GM21381 (cell line): ENCODE results near the gene CHIT1.

Experiments
- ATAC-seq: cut with Tn5 transposase; IDR thresholded peaks from one replicate; pipeline ENCODE4 v1.9.1; 2021; ENCODE audit warnings: mild to moderate bottlenecking, moderate library complexity; ENCODE audit not compliant: unreplicated experiment

The CHIT1 gene

DNA sequence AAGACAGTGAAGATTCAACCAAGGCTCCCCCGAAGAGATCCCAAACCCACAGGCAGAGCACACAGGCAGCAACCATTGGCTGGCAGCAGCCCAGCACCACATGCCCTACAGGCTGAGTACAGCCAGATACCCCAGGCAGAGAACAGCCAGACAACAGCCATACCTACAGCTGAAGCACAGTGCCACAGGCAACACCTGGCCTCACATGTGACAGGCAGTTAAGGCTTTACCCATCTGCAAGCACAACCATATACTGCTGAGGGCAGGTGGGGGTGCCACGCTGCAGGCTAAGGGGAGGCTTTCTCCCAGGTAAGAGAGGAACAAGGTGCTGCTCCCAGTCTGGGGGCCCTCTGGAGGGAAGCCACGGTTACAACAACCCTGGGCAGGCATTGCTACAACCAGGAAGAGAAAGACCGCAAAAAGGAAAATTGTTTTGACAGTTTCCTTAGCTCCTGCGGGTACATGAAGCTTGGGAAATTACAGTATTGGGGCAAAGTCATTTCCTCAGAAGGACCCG lies 12.3 kb downstream of the CHIT1 start:
- ATAC-seq, result no peak

DNA sequence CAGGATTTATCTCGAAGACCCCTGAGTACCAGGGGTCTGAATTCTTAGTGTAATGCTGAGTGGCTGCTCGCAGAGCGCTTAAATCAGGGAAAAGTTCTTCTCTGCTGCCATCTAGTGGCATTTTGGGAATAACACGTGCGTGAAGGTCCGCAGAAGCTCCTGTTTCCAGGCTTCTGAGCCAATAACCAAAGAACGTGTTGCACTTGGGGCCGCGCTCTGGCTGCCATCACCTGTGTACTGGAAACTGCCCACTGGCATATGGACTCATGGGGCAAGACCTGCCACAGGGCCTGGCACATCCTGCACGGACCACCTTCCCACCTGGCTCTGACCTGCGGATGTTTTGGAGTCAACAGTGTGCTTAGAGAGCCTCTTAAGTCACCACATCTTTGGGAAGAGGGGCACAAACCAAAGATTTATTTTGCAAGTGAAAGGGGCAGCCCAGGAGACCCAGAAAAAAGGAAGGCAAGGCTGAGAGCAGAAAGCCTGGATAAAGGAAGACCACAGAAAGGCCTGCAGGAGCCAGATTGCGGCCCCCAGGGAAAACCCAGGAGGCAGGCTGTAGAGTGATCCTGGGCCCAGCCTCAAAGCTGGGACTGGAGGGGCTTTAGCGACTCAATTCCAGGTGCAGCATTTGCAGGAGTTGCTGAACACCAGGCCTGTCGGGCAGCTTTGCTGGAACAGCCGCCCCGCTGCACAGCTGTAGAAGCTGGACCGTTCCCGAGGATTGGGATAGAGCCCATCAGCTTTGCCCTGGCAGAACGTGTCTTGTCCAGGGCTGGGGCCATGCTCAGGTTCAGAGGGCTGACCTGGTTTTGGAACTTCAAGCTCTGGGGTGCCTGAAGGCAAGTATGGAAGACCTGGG lies 13.0 kb downstream of the CHIT1 start:
- ATAC-seq, result no peak

DNA sequence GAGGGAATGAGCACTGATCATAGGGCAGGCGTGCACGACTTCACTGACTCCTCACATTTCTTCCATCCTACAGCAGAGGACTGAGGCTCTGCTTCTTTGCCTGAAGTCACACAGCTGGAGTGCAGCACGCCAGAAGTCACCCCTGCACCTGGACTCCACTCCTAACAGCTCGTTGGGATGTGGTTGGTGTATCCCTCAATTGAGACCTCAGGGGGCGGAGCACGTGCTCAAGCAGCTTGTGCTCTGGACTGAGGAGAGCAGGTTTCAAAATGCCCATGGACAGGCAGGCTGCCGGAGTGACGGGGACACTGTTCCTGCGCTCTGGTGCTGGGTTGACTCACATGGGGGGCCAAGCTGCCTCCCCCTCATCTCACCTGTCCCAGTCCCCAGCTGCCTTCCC lies 13.9 kb downstream of the CHIT1 start:
- no peak for ATAC-seq

DNA sequence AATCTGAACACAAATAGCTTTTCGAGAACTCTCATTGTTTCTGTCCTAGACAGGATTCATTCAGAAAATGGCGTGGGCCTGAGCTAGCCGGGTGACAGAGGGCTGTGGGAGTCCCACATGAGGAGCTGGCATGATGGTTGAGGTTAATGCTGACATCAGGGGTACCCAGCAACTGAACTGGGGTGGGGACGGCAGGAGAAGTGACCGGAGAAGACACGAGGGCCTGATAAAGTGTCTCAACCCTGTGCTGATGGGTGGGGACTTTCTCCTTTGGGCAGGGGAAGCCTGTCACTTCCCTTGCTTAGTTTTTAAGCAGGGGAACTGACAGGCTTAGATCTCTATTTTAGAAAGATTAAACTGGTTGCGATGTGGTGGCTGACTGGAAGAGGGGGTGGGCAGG lies 14.6 kb downstream of the CHIT1 start:
- no peak for ATAC-seq

DNA sequence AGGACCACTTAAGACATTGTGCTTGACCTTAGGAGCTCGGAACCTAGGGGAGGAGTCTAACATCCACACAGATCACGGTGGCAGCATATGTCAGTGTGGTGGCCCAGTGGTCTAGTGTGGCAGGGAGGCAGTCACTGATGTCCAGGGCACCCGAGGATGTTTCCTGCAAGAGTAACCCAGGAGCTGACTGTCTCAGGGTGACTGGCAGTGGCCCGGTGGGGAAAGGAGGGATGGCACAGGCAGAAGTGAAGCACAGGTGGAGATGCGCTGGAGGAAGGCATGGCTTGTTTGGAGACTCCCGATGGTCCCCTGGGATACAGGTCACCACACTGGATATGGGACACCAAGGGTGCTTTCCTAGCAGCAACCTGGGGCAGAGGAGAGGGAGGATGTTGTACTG lies 16.3 kb downstream of the CHIT1 start:
- no peak for ATAC-seq

DNA sequence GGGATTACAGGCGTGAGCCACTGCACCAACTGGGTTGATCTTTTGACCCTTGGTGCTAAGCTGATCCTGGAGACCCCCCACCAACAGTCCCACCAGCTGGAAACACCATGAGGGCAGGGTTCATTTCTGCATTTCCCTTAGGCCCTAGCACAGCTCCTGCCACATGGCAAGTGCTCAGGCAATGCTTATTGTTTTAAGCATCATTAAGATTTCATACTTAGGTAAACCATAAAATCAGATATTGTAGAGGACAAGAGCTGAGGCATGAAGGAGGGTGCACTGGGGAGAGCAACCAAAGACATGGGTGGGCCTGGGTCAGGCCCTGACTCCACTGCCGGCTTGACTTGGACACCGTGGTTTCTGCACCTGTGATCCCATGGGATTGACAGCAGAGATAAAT lies 17.7 kb downstream of the CHIT1 start:
- no peak for ATAC-seq

DNA sequence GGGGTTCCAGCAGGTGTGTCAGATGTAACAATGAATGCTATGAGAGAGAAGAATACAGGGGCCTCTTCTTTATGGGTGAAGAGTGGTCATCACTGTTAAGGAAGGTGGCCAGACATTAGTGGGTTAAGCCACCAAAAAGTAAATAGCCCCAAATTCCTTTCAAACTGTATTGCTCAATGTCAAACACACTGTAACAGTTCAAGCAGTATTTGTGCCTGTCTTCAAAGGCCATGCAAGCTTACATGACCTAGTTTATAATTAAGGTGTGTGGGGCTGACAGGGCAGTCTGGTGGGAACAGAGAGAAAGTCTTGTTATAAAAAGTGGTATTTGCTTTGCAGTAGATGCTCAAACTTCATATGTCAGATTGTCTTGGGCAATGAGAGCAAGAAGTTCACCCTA lies 18.5 kb downstream of the CHIT1 start:
- ATAC-seq, result no peak

DNA sequence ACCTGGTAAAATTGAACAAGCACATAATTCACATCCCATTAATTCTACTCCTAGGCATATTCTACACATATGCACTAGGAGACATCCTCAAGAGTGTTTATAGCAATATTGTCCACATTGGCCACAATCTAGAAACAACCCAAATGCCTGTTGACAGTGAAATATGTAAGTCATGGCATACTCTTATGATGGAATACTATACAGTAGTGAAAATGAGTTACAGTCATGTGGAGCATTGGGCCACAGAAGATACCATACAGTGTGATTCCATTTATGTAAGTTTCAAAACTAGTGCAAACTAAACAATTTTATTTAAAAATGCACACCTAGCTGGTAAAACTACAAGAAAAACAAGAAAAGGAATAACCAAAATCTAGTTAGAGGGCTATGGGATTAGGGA lies 19.1 kb downstream of the CHIT1 start:
- ATAC-seq, result no peak

DNA sequence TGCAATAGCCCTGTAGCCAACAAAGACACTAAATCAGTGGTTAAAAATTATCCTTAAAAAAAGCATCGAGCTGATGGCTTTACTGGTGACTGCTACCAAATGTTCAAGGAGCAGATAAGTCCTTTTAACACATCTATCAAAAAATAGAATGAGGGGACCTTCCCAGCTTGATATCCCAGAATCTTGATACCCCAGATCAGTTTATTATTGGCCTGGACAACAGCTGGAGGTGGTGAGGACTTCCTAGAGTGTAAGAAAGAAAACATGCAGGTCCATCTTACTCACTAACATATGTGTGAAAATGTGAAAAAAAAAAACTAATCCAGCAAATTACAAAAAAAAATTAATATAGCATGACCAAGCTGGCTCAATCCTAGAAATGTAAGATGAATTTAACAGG lies 21.3 kb downstream of the CHIT1 start:
- no peak for ATAC-seq

DNA sequence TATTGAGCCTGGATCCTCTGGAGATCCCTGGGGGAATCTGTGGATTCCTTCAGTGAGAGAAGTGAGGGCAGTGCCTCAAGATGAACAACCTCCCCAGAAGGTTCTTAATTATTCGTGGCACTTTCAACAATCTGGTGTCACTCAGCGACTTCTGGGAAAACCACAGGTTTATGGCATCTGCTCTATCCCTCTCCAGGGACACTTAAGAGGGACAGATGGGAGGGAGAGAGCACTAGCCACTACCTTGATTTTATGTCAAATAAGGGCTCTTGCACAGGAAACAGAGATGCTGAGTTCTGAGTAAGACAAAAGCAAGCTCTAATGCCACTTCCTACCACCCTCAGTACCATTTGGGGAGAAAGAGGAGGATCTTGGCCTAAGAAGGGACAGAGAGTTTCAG lies 21.7 kb downstream of the CHIT1 start:
- no peak for ATAC-seq

DNA sequence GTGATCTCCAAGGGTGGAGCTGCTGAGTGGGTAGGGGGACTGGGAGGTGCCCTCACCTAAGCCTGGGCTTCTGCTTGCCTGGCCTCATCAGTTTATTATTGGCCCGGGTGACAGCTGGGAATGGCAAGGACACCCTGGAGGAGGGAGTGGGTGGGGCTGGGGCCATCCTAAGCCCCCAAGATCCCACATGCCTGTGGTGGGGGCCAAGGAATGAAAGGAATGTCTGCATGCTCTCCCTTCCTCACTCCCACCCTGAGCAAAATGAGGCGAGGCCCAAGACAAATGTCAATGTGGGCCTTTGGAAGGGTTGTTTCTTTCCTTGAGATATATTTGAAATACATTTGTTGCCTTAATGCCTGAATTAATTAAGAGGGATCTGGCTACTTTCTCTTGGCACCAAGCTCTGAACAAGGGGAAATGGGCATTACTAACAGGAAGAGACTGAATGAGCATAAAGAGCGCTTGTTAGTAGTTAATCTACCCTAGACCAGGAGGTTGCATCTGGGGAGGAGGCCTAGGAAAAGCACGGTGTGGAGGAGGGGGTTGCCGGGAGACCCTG lies 23.3 kb downstream of the CHIT1 start:
- ATAC-seq, result no peak

DNA sequence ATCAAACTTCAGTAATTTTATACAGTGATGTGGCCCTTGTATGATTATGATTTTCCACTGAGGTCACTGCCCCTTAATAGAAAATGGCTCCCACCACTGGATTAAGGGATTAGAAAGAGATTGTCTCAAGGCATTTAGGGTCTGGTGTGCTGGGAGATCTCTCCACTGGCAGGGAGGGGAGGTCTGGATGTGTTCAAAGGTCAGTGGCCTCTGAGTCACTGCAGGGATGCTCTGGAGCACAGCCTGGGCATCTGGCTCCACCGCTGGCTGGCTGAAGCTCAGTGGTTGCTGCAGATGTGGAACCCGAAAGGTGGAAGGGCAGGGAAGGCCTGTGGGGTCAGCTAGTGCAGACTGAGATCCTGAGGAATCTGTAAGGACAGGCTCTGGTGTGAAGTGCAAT lies 24.7 kb downstream of the CHIT1 start:
- no peak for ATAC-seq

DNA sequence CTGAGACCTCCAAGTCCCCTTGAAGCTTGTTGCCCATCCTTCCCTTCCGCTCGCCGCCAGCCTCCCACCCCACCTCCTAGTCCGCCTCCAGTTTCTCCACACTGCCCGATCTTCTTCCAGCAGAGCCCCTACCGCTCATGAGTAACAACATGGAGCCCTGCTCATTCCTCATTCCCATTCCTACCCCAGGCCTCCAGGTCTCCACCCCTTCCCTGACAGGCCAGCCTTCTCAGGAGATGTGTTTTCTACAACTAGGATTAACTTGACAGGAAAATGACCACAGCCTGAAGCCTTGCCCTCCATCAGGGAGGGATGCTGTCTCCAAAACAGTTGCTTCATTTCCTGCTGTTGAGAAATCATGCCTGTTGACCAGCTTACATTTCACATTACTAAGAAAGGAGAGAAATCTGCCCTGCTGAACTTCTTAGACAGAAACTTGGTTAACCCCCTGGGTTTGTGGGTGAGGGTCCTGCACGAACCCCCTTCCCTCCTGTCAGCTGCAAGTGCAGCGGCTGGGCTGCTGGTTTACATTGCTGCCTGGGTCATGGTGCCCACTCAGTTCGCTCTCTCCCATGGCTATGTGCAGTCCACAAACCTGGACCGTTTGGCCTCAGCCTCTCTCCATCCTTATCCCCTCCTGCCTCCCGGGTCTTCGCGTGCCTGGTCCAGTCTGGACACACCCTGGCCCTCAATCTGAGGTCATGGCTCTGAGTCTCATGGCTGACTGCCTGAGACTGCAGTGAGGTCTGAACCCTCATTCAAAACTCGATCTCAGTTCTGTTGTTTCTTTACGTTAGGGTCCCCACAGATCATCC lies 26.8 kb downstream of the CHIT1 start:
- ATAC-seq, result no peak

DNA sequence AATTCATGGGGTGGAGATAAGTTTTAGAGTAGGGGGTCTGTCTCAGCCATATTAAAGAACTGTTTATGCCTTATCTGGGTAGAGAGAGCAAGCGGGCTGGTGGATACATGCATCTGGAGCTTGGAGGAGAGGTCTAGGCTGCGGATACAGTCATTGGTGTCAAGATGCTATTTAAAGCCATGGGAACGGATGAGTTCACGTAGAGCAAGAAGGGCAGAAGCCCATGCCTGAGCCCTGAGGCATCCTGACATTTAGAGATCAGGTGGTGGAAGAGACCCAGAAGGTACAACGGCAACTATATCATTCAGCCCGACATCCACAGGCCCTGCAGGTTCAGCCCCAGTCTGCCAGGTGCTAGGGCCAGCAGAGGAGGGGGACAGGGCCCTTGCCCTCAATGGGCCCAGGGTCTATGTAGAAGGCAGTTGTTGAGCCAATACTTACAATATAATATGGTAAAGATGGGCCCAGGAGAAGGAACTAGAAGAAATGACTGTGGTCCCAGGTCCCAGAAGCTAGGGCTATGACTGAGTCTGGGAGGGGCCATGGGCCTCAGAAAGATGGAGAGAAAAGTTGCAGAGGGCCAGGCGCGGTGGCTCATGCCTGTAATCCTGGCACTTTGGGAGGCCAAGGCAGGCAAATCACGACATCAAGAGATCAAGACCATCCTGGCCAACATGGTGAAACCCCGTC lies 27.8 kb downstream of the CHIT1 start:
- ATAC-seq, result no peak

DNA sequence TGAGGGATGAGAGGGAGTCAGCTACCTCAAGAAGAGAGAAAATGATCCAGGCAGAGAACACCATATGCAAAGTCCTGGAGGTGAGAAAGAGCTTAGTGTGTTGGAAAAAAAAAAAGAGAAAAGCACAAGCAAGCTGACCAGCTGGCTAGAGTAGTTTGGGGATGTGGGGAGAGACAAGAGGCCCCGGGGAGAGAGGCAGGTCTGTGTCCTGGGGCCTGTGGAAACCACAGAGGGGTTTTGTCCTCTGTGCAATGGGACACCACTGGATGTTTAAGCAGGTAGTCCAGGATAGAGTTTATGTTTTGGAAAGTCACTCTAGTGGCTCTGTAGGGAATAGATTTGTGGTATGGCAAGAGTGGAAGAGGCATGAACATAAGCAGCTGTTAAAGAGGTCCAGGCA lies 28.6 kb downstream of the CHIT1 start:
- ATAC-seq, result no peak

DNA sequence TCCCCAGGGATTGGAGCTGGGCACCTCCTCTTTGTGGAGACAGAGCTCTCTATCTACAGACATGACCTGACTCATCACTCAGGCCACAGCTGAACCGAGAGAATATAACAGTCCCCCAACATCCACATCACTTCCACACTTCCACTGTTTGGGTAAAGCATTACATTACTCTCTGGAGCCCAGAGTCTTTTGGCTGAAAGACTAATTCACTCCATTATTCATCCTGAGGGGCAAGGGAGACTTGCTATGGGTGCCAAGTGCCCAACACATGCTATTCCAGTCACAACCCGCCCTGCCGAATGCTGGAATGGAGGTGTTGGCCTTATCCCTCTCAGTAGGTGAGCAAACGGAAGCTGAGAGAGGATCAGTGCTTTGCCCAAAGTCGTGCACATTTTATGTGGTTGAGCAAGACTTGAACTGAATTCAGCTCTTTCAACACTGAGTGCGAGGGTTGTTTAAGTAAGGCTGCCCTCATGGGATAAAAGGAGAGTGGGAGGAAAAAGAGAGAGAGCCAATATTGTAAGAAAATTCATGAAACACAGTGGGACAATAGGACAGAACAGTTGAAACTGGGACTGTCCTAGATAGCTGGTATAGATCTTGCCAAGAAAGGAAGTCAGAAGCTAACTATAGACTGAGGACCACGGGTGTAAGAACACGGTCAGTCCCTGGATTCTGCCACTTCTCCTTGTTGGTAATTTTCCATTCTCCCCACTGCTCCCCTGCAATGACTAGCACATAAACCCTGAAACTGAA lies 29.5 kb downstream of the CHIT1 start:
- ATAC-seq, result no peak

DNA sequence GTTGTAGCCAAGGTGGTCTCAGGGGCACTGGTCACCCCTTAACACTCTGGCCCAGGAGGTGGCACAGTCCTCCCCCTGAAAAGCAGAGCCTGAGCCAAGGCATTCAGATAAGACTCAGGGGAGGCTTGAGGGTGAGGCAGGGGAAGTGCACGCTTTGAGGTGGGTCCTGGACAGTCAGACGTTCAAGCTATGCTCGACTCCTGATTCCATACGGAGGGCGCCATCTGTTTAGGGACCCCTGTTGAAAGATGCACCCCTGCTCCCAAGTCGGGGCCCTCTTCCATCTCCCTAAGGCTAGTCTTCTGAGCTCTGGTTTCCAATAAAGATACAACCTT lies 30.0 kb downstream of the CHIT1 start:
- no peak for ATAC-seq

DNA sequence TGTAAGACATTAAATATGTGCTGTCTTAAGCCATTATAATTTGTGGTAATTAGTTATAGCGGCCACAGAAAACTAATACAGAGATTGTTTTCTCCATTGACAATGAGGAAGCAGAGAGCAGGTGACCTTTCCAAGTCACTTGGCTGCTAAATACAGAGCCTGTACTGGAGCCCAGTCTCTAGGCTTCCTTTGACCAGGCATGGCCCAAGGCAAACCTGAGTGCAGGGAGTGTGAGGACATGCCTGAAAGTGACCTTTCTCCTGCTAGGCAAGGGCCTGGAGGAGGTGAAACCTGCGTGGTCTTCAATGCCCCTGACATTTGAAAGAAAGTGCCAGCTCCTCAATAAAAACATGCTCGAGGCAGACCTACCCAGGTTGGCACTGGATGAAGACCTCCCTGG lies 30.5 kb downstream of the CHIT1 start:
- ATAC-seq, result no peak

DNA sequence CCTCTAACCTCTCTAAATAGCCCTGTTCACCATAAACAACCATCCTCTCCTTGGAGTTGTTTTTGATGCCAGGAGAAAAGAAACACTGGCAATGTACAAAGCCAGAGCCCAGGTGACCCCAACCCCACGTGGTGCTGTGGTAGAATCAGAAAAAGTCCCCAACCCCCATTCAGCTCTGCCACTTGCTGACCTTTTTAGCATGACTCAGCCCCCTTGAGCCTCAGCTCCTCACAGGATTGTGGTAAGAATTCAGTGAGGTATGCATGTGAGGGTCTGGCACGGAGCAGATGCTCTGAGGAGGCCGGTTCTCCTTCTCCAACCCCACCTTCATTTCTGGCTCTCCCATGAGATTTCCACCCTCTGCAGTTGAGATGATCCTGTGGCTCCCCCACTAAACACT lies 31.8 kb downstream of the CHIT1 start:
- ATAC-seq, result no peak

DNA sequence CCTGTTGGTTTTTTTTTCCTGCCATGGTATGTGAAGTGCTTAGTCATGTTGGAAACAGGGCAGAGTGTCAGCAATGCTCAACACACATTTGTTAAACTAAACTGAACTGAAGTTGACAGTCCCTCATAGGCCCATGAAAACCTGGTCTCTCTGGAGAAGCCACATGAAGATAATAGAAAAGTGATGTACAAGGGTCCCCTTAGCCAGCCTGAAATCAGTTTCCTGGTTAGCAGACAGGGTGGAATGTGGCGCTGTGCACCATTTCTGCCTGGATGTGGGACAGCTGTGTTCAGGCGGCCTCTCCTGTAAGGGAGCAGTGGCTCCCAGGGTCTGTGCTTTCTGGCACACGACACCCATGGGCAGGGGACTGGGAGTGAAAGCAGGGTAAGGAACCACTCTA lies 33.1 kb downstream of the CHIT1 start:
- ATAC-seq, result no peak

DNA sequence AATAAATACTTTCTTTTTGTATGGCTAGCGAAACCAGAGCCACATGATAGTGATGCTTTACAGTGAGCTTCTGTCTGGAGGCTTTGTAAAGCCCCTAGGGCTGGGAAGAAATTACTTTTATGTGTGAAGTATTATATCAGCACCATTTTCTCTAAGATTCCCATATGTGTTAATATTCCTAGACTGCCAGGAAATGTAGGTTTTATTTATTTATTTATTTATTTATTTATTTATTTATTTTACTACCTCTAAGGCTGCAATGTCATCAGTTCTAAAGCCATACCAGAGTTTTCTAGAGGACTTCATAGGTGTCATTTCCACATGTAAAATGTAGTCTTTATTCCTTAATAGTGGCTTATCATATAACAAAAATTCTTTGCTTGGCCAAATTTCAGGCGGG lies 38.5 kb downstream of the CHIT1 start:
- ATAC-seq, result no peak
